RPMI8226 (cell line): ENCODE data around the gene PRR7.

ENCODE experiments used
- DNase-seq: peaks from one replicate; pipeline ENCODE4 v3.0.0-alpha.2; 2015

PRR7 gene

DNA sequence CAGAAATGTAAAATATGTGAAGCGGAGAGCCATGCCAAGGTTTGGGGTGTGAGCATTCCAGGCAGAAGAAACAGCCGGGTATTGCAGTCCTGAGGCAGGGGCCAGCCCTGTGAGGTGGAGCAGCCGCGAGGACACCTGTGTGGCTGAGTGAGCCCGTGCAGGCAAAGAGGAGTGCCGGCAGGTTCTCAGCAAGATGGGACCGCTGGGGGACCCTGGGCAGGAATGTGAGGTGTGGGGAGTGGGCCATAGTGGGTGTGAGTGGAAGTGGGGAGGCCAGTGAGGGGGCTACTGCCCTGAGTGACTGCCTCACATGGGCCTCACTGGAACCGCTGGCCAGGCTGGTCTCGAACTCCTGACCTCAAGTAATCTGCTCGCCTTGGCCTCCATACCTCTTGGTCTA is 8.1 kb upstream of the PRR7 start:
- DNase-seq = no peak

DNA sequence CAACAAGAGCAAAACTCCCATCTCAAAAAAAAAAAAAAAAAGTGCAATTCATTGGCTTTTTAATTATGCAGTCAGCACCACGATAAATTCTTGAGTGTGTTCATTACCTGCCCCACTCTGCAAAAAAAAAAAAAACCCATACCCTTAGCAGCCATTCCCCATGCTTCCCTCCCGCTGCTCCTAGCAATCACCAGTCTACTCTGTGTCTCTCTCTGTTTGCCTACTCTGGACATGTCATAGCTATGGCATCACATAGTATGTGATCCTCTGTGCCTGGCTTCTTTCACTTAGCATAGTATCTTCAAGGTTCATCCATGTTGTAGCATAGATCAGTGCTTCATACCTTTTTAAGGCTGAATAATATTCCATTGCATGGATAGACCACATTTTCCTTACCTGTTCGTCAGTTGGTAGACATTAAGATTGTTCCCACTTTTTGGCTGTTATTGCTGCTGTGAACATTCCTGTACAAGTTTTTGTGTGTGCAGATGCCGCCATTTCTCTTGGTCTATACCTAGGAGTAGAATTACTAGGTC is 7.0 kb upstream of the PRR7 start:
- DNase-seq = no peak

DNA sequence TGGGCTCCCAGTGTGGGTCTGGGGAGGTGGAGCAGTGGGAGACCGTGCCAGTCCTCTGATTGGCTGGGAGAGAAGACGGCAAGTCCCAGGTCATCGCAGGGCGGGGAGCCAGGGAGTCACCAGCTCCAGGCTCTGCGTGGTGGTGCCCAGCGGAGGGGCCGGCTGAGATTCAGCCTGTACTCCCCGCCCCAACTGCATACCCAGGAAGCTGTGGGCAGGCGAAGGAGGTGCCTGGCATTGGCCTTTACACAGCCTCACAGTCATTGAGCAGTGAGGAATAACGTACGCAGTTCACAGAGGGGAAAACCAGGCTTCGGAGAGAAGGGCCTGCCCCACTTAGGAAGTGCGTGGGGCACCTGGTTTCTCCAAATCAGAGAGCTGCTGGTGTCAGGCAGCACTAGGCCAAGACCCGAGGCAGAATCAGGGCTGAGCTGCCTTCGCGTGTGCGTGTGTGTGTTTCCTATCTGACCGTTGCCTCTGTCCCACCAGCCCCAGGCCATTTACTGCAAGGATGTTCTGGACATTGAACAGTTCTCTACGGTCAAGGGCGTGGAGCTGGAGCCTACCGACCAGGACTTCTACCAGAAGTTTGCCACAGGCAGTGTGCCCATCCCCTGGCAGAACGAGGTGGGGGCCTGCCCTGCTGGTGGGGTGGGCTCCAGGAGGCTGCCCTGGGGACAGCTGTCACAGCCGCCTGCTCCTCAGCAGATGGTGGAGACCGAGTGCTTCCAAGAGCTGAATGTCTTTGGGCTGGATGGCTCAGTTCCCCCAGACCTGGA is 6.2 kb upstream of the PRR7 start:
- no peak for DNase-seq

- DNase-seq = no peak
Observed at GRCh38 chr5:177440990-177441780, 5.4 kb upstream of the PRR7 start.

DNA sequence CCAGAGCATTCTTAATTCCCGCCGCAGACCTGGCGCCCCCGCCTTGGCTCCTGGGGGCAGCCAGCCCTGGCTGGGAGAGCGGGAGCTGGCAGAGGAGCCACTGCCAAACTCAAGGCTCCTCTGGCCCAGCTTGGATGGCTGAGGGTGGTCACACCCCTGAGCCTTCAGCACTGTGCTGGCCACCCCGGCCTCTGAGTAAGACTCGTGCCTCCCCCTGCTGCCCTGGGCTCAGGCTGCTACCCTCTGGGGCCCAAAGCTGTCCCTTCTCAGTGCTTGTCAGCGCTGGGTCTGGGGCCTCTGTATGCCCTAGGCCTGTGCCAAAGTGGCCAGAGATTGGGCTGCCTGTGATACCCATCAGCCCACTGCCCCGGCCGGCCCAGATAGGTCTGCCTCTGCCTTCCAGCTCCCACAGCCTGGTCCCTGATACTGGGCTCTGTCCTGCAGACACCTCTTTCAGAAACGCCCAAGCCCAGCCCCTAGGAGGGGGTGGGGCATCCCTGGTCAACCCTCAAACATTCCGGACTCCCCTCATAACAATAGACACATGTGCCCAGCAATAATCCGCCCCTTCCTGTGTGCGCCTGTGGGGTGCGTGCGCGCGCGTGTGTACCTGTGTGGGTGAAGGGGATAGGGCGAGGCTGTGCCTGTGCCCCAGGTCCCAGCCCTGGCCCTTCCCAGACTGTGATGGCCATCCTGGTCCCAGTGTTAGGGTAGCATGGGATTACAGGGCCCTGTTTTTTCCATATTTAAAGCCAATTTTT is 4.4 kb upstream of the PRR7 start:
- no peak for DNase-seq

DNA sequence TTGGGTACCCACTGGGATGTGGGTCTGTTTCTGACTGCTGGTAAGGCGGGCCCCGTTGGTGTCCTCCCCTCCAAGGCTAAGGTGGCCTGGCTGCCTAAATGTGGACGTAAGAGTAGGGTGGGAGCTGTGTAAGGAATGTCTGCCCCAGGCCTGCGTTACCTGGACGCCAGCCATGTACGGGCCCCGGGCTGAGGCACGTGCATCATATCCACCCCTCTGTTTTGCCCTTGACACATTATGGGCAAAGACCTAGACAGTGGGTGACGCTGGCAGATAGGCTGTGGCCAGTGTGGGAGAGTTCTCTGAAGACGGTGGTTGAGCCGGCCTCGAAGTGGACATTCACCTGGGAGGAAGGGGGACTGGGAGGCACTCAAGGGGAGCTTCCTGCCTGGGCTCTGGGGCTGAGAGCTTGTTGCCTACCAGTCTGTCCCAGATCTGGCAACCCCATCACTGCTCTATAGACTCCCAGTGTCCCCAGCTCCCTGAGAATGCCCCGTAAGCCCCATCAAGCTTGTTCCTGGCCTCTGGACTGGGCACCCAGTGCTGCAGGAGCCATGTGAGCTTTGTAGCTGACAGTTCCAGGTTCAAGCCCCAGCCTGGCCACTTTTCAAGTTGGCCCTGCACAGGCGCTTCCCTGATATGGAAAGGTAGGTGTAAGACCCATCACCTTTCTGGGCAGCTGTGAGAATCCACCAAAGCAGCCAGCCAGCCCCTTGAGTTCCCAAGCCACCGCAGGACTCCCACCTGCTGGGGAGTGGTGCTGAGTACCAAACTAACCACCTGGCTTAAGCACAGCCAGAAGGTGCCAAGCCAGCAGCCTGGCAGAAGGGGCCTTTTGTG is 3.2 kb upstream of the PRR7 start:
- no peak for DNase-seq

DNA sequence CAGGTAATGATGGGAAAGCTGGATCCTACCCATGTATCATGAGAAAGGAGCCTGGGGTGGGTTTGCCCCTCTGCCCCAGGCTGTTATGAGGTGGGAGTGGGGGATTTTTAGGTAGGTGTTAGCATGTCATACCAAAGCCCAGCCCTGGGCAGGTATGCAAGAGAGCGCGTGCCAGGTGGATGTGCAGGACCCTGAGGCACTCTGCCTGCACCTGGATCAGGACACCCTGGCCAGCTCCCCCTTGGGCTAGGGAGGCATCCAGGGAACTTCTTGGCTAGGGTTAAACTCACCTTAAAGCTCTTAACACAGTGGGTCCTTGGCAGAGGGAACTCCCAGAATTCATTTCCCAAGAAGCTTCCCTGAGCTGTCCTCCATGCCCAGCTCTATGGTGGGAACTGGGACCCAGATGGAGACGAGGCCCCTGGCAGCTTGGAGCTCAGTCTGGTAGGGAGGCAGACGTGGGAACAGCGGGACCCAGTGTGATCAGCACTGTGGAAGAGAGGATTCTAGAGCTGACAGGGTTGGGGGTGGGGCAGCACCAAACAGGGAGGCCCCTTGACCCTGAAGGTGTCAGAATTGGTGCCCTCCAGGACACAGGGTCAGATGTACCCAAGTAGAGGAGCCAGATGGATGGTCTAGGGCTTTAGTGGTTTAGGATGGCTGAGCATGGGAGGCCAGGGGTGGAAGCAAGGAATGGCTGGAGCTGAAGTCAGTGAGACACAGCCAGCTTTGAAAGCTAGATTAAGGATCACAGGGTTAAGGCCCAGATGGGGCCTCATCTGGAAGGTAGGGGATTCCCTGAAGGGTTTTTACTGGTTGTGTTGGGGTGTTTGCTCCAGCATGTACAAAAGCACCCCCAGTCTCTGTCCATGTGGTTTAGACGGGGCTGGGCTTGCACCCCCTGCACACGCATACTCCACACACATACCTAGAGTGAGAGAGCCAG is 2.2 kb upstream of the PRR7 start:
- DNase-seq = no peak

DNA sequence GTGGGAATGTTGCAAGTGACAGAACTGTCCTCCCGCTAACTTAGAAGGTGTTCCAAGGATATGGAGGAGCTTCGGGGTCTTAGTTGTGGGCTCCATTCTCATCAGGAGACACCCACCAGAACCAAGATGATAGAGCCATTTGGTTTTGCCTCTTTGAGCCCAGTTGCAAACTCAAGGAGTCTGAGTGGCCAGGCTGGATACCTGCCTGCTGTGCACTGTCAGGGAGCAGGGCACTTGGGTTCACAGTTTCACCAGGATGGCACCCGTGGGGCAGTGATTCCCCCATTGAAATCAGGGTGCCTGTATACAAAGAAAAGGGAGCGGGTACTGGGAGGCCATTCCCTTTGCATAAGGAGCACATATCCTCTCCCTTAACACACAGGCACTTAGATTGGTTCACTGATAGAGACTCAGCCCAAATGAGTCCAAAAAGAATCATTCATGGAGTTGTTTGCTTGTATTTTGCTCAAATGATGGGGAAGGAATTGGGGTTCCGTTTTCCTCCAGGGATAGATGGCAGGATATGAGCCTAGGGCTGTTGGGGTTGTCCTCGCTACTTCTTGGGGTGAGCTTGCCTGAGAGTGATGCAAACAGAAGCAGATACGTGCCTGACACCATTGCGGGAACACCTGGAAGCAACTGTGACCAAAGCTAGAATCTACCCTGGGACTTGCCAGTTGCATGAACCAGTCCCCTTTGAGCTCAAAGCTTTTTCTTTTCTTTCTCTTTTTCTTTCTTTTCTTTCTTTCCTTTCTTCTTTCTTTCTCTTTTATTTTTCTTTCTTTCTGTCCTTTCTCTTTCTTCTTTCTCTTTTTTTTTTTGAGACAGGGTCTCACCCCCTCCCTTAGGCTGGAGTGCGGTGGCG is 1.3 kb upstream of the PRR7 start:
- peak; percentile 25 for DNase-seq

GRCh38 chr5:177445917-177446199 is 756 bp upstream of the PRR7 start:
- no peak for DNase-seq

DNA sequence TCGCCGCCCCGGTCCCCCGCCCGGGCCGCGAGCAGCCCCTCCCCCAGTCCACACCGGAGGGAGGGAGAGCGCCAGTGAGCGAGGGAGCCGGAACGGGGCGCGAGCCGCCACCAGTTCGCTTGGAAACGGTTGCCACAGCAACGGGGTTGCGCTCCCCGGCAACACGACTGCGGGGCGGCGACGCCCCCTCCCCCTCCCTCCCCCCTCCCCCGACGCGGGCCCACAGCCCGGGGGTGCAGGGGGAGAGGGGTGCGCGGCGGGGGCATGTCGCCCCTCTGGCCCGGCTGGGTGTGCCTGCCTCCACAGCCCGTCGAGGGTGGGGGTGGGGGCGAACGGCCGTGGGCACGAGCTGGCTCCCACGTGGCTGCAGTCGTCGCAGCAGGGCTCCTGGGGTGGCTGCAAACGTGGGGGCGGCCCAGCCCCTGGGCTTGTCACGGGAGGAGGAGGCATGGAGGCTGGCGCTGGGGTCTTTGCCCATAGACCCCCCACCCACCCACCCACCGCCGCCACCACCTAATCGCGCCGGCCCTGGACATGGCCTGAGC is 524 bp downstream of the PRR7 start:
- DNase-seq = peak; percentile 89

DNA sequence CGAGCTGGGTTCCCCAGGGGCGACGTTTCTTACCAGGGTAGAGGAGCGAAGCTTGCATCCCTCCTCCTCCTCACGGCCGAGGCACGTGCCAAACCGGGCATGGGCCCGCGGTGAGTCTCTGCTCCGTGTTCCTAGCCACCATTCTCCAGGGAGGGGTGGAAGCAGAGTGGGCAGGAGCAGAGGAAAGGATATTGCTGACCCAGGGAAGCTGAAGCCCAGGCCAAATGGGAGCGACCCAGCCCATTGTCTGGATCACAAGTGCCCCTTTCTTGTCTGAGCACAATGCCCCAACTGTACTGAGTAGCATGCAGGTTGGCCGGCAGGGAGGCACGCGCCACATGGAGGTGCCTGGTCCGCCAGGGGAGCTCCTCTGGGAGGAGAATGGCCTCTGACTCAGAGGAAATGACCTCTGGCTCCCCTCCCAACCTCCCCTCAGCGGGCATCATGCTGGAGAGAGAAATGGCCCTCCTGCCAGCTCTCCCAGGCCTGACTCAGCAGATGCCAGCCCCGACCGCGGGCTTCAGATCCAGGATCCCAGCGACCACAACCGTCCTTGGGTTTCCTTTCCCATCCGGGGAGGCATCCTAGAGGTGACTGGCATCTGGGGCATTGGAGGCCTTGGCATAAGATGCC is 1.1 kb downstream of the PRR7 start:
- peak; percentile 76 for DNase-seq

DNA sequence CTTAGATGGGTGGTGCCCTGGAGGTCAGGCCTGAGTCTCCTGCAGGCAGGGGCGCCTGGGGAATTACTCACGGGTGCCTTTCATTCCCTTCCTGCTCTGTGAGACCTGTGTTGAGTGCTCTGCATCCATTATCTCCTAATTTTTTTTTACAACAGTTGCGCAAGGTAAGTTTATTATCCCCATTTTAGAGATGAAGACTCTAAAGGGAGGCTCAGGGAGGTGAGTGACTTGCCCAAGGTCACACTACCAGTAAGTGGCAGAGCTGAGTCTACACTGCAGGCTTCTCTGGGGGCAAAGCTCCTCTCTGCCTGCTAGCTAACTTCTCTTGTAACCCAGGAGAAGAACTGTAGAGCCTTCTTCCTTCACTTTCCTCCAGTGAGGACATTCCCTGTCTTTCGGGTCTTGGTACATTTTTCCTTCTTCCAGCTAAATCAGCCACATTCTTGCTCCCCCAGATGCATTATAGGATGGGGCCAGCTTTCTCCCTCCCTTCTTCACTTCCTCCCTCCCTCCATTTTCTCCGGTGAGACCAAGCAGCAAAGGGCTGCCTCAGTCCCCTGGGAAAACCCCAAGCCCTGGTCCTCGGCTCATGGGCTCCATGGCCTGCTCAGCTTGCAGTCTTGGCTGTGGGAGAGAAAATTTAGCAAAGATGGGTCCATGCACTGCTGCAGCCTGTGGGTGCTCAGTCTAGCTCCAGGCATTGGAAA is 1.8 kb downstream of the PRR7 start:
- peak; percentile 42 for DNase-seq

- no peak for DNase-seq
Observed at GRCh38 chr5:177449140-177450061, 2.8 kb downstream of the PRR7 start.

GRCh38 chr5:177450667-177451424 is 4.2 kb downstream of the PRR7 start:
- DNase-seq = no peak

DNA sequence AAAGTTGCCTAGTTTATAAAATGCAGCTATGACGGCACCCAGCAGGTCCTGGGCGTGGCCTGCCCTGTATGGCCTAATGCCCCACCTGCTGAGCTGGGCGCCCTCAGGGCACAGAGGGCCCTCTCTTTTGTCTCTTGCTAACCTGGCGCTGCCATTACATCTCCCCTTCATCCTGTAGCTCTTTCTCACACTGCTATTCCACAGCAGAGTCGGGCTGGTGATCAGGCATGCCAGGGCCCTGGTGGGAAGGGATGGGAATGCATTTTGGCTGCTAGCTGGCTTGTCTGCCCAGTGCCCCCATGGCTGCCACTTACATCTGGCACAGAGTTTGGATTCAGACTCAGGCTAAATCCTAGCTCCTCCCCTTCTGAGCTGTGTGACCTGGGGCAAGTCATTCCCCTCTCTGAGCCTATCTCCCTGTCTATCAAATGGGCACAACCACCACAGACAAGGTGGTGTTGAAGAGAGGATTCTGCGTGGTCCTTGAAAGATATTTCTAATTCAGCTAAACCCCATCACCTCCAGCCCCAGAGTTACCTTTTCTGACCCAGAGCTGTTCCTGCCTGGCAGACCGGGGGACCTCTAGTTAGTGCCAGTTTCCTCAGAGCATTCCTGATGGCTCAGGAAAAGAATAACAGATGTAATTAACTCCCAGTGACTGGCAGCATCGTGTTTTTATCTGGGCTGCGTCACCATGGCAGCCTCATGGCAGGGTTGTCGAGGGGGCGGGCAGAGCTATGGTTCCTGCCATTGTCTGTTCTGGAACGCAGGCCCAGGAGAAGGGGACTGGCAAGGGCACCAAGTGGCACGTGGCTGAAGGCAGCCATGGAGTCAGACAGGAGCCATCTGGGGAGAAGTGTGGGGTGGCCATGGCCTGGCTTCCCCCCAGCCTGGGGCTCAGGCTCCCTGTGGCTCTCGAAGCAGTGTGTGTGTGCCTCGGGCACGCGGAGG is 6.3 kb downstream of the PRR7 start:
- DNase-seq = no peak
